Measurements from ENCODE around the gene RNF167. TPM values are rescaled to one million over a fixed set of nuclear protein-coding genes. Genes with fewer than 3 reads are reported as not detected.

RNF167 gene
- polyA plus RNA-seq, 1 donor from 2014 or later = 64.1 TPM

GRCh38 chr17:4940555-4941318 is 669 bp downstream of the RNF167 start:
- no peaks in the 10 kb centered on the region for H3K27me3 ChIP-seq (ENCODE audit: insufficient read depth, low read depth, low read length)
- H3K36me3 ChIP-seq (ENCODE audit: insufficient read depth, low read length) = no peaks in the 10 kb centered on the region
- H3K27ac ChIP-seq (ENCODE audit: low read length) = peak overlapping the region; percentile 97
- peak overlapping the region; percentile 75 for H2AFZ ChIP-seq (ENCODE audit: low read depth, low read length)
- H4K20me1 ChIP-seq (ENCODE audit: insufficient read depth) = no peaks in the 10 kb centered on the region
- no peaks in the 10 kb centered on the region for H3K9me2 ChIP-seq (ENCODE audit: insufficient read depth, low read length)
- peaks cover 23% of the 10 kb centered on the region for H3K79me2 ChIP-seq (replicated peaks; ENCODE audit: insufficient read depth, low read length)
- TF ChIP-seq TAF1 (IDR thresholded peaks at IDR 0.05; ENCODE audit: low read depth) = peak; percentile 17
- no peak for TF ChIP-seq REST (IDR thresholded peaks at IDR 0.05; ENCODE audit: borderline replicate concordance)
- no peak for TF ChIP-seq SMC3 (conservative IDR thresholded peaks at IDR 0.05; ENCODE audit: poor library complexity)
- TF ChIP-seq RAD21 (conservative IDR thresholded peaks at IDR 0.05) = no peak
- no peak for TF ChIP-seq EP300 (conservative IDR thresholded peaks at IDR 0.05; ENCODE audit: poor library complexity, severe bottlenecking)
- peak; percentile 30 for TF ChIP-seq POLR2AphosphoS5 (IDR thresholded peaks at IDR 0.05)
- H3K9me3 ChIP-seq (ENCODE audit: low read length) = no peaks in the 10 kb centered on the region
- H3K4me2 ChIP-seq (ENCODE audit: low read length) = peak overlapping the region; percentile 86
- H3F3A ChIP-seq (ENCODE audit: insufficient read depth, low read length, poor library complexity, severe bottlenecking) = no peaks in the 10 kb centered on the region
- H3K9ac ChIP-seq (ENCODE audit: low read length) = peak overlapping the region; percentile 92
- peak overlapping the region; percentile 83 for H3K4me3 ChIP-seq (ENCODE audit: low read length)

- Histone ChIP-seq H3K9me2 (ENCODE audit: insufficient read depth, low read length) (no peaks in the 10 kb centered on the region), H3K27me3 (ENCODE audit: insufficient read depth, low read depth, low read length) (no peaks in the 10 kb centered on the region), H3K79me2 (replicated peaks; ENCODE audit: insufficient read depth, low read length) (peaks cover 23% of the 10 kb centered on the region), H3K4me3 (ENCODE audit: low read length) (peak overlapping the region; percentile 83), H3F3A (ENCODE audit: insufficient read depth, low read length, poor library complexity, severe bottlenecking) (no peaks in the 10 kb centered on the region), H3K27ac (ENCODE audit: low read length) (peak overlapping the region; percentile 97), H2AFZ (ENCODE audit: low read depth, low read length) (no peak overlapping the region), H3K36me3 (ENCODE audit: insufficient read depth, low read length) (no peaks in the 10 kb centered on the region), H3K4me2 (ENCODE audit: low read length) (peak overlapping the region; percentile 86), H3K9ac (ENCODE audit: low read length) (peak overlapping the region; percentile 92), H4K20me1 (ENCODE audit: insufficient read depth) (no peaks in the 10 kb centered on the region), H3K9me3 (ENCODE audit: low read length) (no peaks in the 10 kb centered on the region)
- no peak for TF ChIP-seq CTCF (IDR thresholded peaks at IDR 0.05; ENCODE audit: poor library complexity, severe bottlenecking)
- TF ChIP-seq REST (IDR thresholded peaks at IDR 0.05; ENCODE audit: borderline replicate concordance) = no peak
- TF ChIP-seq TAF1 (IDR thresholded peaks at IDR 0.05; ENCODE audit: low read depth) = no peak
- TF ChIP-seq MXI1 (conservative IDR thresholded peaks at IDR 0.05; ENCODE audit: poor library complexity, severe bottlenecking) = no peak
- no peak for TF ChIP-seq RAD21 (conservative IDR thresholded peaks at IDR 0.05)
Measured at GRCh38 chr17:4941319-4941610, 1.2 kb downstream of the RNF167 start.
